Liver (tissue), 9 donors: ENCODE measurements around the gene RXRG. TPM values are rescaled to one million over a fixed set of nuclear protein-coding genes. Genes with fewer than 3 reads are reported as not detected.

Experiments
- DNase-seq: peaks from one replicate; pipeline ENCODE4 v3.0.0-alpha.2; 2017; ENCODE audit warnings: low spot score
- H3K27ac ChIP-seq, 2 donors: one replicate each; pipeline ENCODE4 v1.7.0; 2013; ENCODE audit warnings: inconsistent platforms in 2 of 2, low read length in 2 of 2, control low read depth in 1 of 2, low read depth in 1 of 2, mild to moderate bottlenecking in 1 of 2
- H3K27me3 ChIP-seq, 4 donors: one replicate each; pipeline versions ENCODE4 v1.6.1 to v1.7.0; 2013; ENCODE audit warnings: low read length in 3 of 4, inconsistent platforms in 1 of 4, mild to moderate bottlenecking in 1 of 4, moderate library complexity in 1 of 4; ENCODE audit not compliant: control insufficient read depth in 4 of 4, insufficient read depth in 4 of 4
- H3K36me3 ChIP-seq, 4 donors: one replicate each; pipeline versions ENCODE4 v1.6.1 to v1.7.0; 2013; ENCODE audit warnings: low read length in 3 of 4, mild to moderate bottlenecking in 3 of 4, low read depth in 1 of 4, moderate library complexity in 1 of 4; ENCODE audit not compliant: control insufficient read depth in 4 of 4, insufficient read depth in 3 of 4
- H3K4me1 ChIP-seq, 4 donors: one replicate each; pipeline versions ENCODE4 v1.6.1 to v1.7.0; 2013; ENCODE audit warnings: low read length in 3 of 4, mild to moderate bottlenecking in 3 of 4, moderate library complexity in 1 of 4; ENCODE audit not compliant: control insufficient read depth in 4 of 4, insufficient read depth in 4 of 4
- H3K4me3 ChIP-seq, 3 donors: one replicate each; pipeline versions ENCODE4 v1.6.1 to v1.7.0; 2013; ENCODE audit warnings: low read length in 3 of 3, control low read depth in 1 of 3, low read depth in 1 of 3, mild to moderate bottlenecking in 1 of 3
- H3K9ac ChIP-seq, 2 donors: one replicate each; pipeline ENCODE4 v1.7.0; 2013; ENCODE audit warnings: low read length in 2 of 2, mild to moderate bottlenecking in 2 of 2, moderate library complexity in 2 of 2, control low read depth in 1 of 2, low read depth in 1 of 2
- H3K9me3 ChIP-seq, 4 donors: one replicate each; pipeline versions ENCODE4 v1.6.1 to v1.7.0; 2013; ENCODE audit warnings: low read length in 3 of 4; ENCODE audit not compliant: control insufficient read depth in 4 of 4
- EGR1 ChIP-seq, 2 donors: IDR thresholded peaks; 2 replicates each; pipeline ENCODE4 v1.6.1; 2016 to 2018; ENCODE audit warnings: antibody characterized with exemption in 2 of 2, low read depth in 2 of 2
- FOXA1 ChIP-seq: IDR thresholded peaks from 2 replicates; pipeline ENCODE4 v1.6.1; 2016; ENCODE audit warnings: antibody characterized with exemption
- FOXA2 ChIP-seq: IDR thresholded peaks from 2 replicates; pipeline ENCODE4 v1.6.1; 2016; ENCODE audit warnings: antibody characterized with exemption
- GABPA ChIP-seq, 2 donors: IDR thresholded peaks in 1 of 2; conservative IDR thresholded peaks in 1 of 2; 2 replicates each; pipeline ENCODE4 v1.6.1; 2016; ENCODE audit warnings: antibody characterized with exemption in 2 of 2, mild to moderate bottlenecking in 1 of 2, moderate library complexity in 1 of 2
- HNF4A ChIP-seq, 2 donors: conservative IDR thresholded peaks; 2 replicates each; pipeline ENCODE4 v1.6.1; 2016; ENCODE audit warnings: antibody characterized with exemption in 2 of 2, mild to moderate bottlenecking in 2 of 2
- HNF4G ChIP-seq: IDR thresholded peaks from 2 replicates; pipeline ENCODE4 v1.6.1; 2016; ENCODE audit warnings: antibody characterized with exemption
- JUND ChIP-seq, 2 donors: IDR thresholded peaks; 2 replicates each; pipeline ENCODE4 v1.6.1; 2016; ENCODE audit warnings: antibody characterized with exemption in 2 of 2
- MAX ChIP-seq: IDR thresholded peaks from 2 replicates; pipeline ENCODE4 v1.6.1; 2016; ENCODE audit warnings: antibody characterized with exemption
- NR2F2 ChIP-seq: IDR thresholded peaks from 2 replicates; pipeline ENCODE4 v1.6.1; 2016; ENCODE audit warnings: antibody characterized with exemption
- RAD21 ChIP-seq, 2 donors: IDR thresholded peaks; 2 replicates each; pipeline ENCODE4 v1.6.1; 2016; ENCODE audit warnings: antibody characterized with exemption in 2 of 2, mild to moderate bottlenecking in 2 of 2
- YY1 ChIP-seq: IDR thresholded peaks from 2 replicates; pipeline ENCODE4 v1.6.1; 2016; ENCODE audit warnings: antibody characterized with exemption, mild to moderate bottlenecking
- ZBTB33 ChIP-seq: IDR thresholded peaks from 2 replicates; pipeline ENCODE4 v1.6.1; 2016; ENCODE audit warnings: antibody characterized with exemption
- WGBS: extraction: QIAGEN DNeasy Blood & Tissue Kit; methylation state at CpG from one replicate; pipeline ENCODE4 v1.1.7; 2013; 5-methylcytosine and 5-hydroxymethylcytosine counted together
- polyA plus RNA-seq, 2 donors: library from polyadenylated mRNA; stranded (reverse) in 1 of 2; unstranded in 1 of 2; fragments of 200-250 nt in 1 of 2; fragments of >200 nt in 1 of 2; fragmentation: Nextera tagmentation in 1 of 2; extraction: Ambion mirVana in 1 of 2; gene quantifications; one replicate each; pipeline versions ENCODE4 v1.2.1 to v1.2.3, GENCODE V29; 2013 to 2015
- total RNA-seq, 2 donors: library from RNA; depleted of rRNA; stranded (reverse); fragments of >200 nt; gene quantifications; one replicate each; pipeline ENCODE4 v1.2.3, GENCODE V29; 2014
- TF ChIP-seq, protein P1 (sequence below): IDR thresholded peaks from 2 replicates; pipeline ENCODE4 v1.6.1; 2016; ENCODE audit warnings: antibody characterized with exemption
- TF ChIP-seq, protein P2 (sequence below): IDR thresholded peaks from 2 replicates; pipeline ENCODE4 v1.6.1; 2016; ENCODE audit warnings: antibody characterized with exemption, mild to moderate bottlenecking
- donor health status: healthy.
- donor health status: healthy.
- donor health status: healthy.
- donor health status: healthy.
- donor health status: healthy.

The RXRG gene
- total and polyA plus RNA-seq, 4 donors, result 0.12 to 0.44 (median 0.42) TPM; not detected in 1

- no peak overlapping the region for H3K4me3 ChIP-seq
- TF ChIP-seq JUND (IDR thresholded peaks at IDR 0.05) (no peak), FOXA1 (no peak), YY1 (no peak), MAX (no peak), GABPA (IDR thresholded peaks at IDR 0.05 in 1 of 2, conservative IDR thresholded peaks at IDR 0.05 in 1 of 2) (no peak), FOXA2 (no peak), HNF4G (no peak), HNF4A (conservative IDR thresholded peaks at IDR 0.05) (no peak), EGR1 (IDR thresholded peaks at IDR 0.05; ENCODE audit: low read depth in 2 of 2) (no peak)
- TF ChIP-seq, protein P1, sequence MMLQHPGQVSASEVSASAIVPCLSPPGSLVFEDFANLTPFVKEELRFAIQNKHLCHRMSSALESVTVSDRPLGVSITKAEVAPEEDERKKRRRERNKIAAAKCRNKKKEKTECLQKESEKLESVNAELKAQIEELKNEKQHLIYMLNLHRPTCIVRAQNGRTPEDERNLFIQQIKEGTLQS, result no peak
- TF ChIP-seq, protein P2, sequence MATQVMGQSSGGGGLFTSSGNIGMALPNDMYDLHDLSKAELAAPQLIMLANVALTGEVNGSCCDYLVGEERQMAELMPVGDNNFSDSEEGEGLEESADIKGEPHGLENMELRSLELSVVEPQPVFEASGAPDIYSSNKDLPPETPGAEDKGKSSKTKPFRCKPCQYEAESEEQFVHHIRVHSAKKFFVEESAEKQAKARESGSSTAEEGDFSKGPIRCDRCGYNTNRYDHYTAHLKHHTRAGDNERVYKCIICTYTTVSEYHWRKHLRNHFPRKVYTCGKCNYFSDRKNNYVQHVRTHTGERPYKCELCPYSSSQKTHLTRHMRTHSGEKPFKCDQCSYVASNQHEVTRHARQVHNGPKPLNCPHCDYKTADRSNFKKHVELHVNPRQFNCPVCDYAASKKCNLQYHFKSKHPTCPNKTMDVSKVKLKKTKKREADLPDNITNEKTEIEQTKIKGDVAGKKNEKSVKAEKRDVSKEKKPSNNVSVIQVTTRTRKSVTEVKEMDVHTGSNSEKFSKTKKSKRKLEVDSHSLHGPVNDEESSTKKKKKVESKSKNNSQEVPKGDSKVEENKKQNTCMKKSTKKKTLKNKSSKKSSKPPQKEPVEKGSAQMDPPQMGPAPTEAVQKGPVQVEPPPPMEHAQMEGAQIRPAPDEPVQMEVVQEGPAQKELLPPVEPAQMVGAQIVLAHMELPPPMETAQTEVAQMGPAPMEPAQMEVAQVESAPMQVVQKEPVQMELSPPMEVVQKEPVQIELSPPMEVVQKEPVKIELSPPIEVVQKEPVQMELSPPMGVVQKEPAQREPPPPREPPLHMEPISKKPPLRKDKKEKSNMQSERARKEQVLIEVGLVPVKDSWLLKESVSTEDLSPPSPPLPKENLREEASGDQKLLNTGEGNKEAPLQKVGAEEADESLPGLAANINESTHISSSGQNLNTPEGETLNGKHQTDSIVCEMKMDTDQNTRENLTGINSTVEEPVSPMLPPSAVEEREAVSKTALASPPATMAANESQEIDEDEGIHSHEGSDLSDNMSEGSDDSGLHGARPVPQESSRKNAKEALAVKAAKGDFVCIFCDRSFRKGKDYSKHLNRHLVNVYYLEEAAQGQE, result no peak
- WGBS, result 78% methylated on average over 2 of the region's 2 CpGs
- H3K27ac ChIP-seq, result no peak overlapping the region
- H3K4me1 ChIP-seq, result peaks cover 2 to 12% (median 6%) of the 10 kb centered on the region in 4 donors
- DNase-seq, result no peak
- H3K9ac ChIP-seq, result no peak overlapping the region
- no peaks in the 10 kb centered on the region for H3K27me3 ChIP-seq
- no peaks in the 10 kb centered on the region for H3K36me3 ChIP-seq
- H3K9me3 ChIP-seq, result no peaks in the 10 kb centered on the region
Observed at GRCh38 chr1:165419839-165420238, 25.1 kb downstream of the RXRG start.

- TF ChIP-seq NR2F2 (no peak), EGR1 (IDR thresholded peaks at IDR 0.05; ENCODE audit: low read depth in 2 of 2) (no peak), FOXA1 (no peak), RAD21 (IDR thresholded peaks at IDR 0.05) (no peak), FOXA2 (no peak), ZBTB33 (no peak), MAX (no peak), YY1 (no peak)
- TF ChIP-seq, protein P2, result no peak
- Histone ChIP-seq H3K9ac (no peak overlapping the region), H3K9me3 (no peaks in the 10 kb centered on the region), H3K36me3 (no peaks in the 10 kb centered on the region), H3K4me3 (no peak overlapping the region), H3K27me3 (no peaks in the 10 kb centered on the region), H3K4me1 (no peaks in the 10 kb centered on the region), H3K27ac (no peak overlapping the region)
- DNase-seq, result no peak
Observed at GRCh38 chr1:165418195-165418594, 26.7 kb downstream of the RXRG start.
